ENCODE measurements around the gene GNA15. TPM values are rescaled to one million over a fixed set of nuclear protein-coding genes. Genes with fewer than 3 reads are reported as not detected.

Gene GNA15
- total RNA-seq, 1 experiment from 2014 or later: not detected

GRCh38 chr19:3163230-3163886 lies 27.5 kb downstream of the GNA15 start:
- intact Hi-C loops (cut with micrococcal nuclease; ENCODE audit: unreplicated experiment): loop anchor here (1.0 kb wide), 2 partner anchors 34 to 201 kb away; no protein-coding TSS in a partner anchor
- Histone ChIP-seq H3K4me1 (no peaks in the 10 kb centered on the region), H3K9me3 (no peaks in the 10 kb centered on the region), H3K36me3 (ENCODE audit: control insufficient read depth, insufficient read depth, low read length) (no peaks in the 10 kb centered on the region), H3K27me3 (replicated peaks; ENCODE audit: control insufficient read depth, insufficient read depth, low read length) (no peaks in the 10 kb centered on the region), H3K4me3 (ENCODE audit: low read depth, low read length) (peak overlapping the region; percentile 17; the same call in 1 of the 2 replicates)
- H3K4me3 Mint-ChIP-seq (ENCODE audit: unreplicated experiment): peak overlapping the region; percentile 22
- no peaks in the 10 kb centered on the region for H3K4me1 Mint-ChIP-seq (ENCODE audit: low read depth, unreplicated experiment)
- ChIA-PET POLR2A (no interaction called here), CTCF (interaction anchor here (0.6 to 1.2 kb wide), 5 partner anchors 34 to 213 kb away, joined by 3 to 8 read pairs (median 4); no protein-coding TSS in a partner anchor)
- TF ChIP-seq CTCF (IDR thresholded peaks at IDR 0.05; ENCODE audit: insufficient read depth in 1 of 2, low read depth in 1 of 2, low read length in 1 of 2, severe bottlenecking in 1 of 2, unreplicated experiment in 1 of 2): peak; percentile 83 to 93
- no peak overlapping the region for H3K27ac Mint-ChIP-seq (ENCODE audit: unreplicated experiment)
- H3K27me3 Mint-ChIP-seq (ENCODE audit: insufficient read depth, unreplicated experiment): no peaks in the 10 kb centered on the region
- H3K9me3 Mint-ChIP-seq (ENCODE audit: unreplicated experiment): peaks cover 9% of the 10 kb centered on the region
- no TSS peak for BruUV-seq (replicated peaks)
- H3K36me3 Mint-ChIP-seq (ENCODE audit: insufficient read depth, unreplicated experiment): no peaks in the 10 kb centered on the region
- DNase-seq: peak; percentile 62 to 75

- Histone ChIP-seq H3K36me3 (ENCODE audit: control insufficient read depth, insufficient read depth, low read length) (no peaks in the 10 kb centered on the region), H3K27me3 (replicated peaks; ENCODE audit: control insufficient read depth, insufficient read depth, low read length) (no peaks in the 10 kb centered on the region), H3K4me3 (ENCODE audit: low read depth, low read length) (no peak overlapping the region), H3K9me3 (no peaks in the 10 kb centered on the region), H3K4me1 (no peaks in the 10 kb centered on the region)
- Mint-ChIP-seq H3K4me1 (ENCODE audit: low read depth, unreplicated experiment) (no peaks in the 10 kb centered on the region), H3K9me3 (ENCODE audit: unreplicated experiment) (peaks cover 9% of the 10 kb centered on the region), H3K27me3 (ENCODE audit: insufficient read depth, unreplicated experiment) (no peaks in the 10 kb centered on the region), H3K36me3 (ENCODE audit: insufficient read depth, unreplicated experiment) (no peaks in the 10 kb centered on the region), H3K27ac (ENCODE audit: unreplicated experiment) (no peak overlapping the region), H3K4me3 (ENCODE audit: unreplicated experiment) (no peak overlapping the region)
- no peak for TF ChIP-seq CTCF (IDR thresholded peaks at IDR 0.05; ENCODE audit: insufficient read depth in 1 of 2, low read depth in 1 of 2, low read length in 1 of 2, severe bottlenecking in 1 of 2, unreplicated experiment in 1 of 2)
- no TSS peak for BruUV-seq (replicated peaks)
- ChIA-PET CTCF (interaction anchor here (0.6 to 1.2 kb wide), 4 partner anchors 35 to 214 kb away, joined by 3 to 8 read pairs (median 4); no protein-coding TSS in a partner anchor), POLR2A (no interaction called here)
- intact Hi-C loops (cut with micrococcal nuclease; ENCODE audit: unreplicated experiment): loop anchor here (1.0 kb wide), 2 partner anchors 35 to 202 kb away; no protein-coding TSS in a partner anchor
- DNase-seq: no peak
These were observed 28.1 kb downstream of the GNA15 start for GRCh38 chr19:3163943-3164342.

GRCh38 chr19:3167533-3168272 lies 31.9 kb downstream of the GNA15 start:
- no peaks in the 10 kb centered on the region for H3K27me3 Mint-ChIP-seq (ENCODE audit: insufficient read depth, unreplicated experiment)
- no peak overlapping the region for H3K27ac Mint-ChIP-seq (ENCODE audit: unreplicated experiment)
- no peaks in the 10 kb centered on the region for H3K9me3 ChIP-seq
- H3K4me3 ChIP-seq (ENCODE audit: low read depth, low read length): no peak overlapping the region
- no peaks in the 10 kb centered on the region for H3K36me3 ChIP-seq (ENCODE audit: control insufficient read depth, insufficient read depth, low read length)
- CTCF ChIA-PET: no interaction called here
- DNase-seq: no peak
- no peak for TF ChIP-seq CTCF (IDR thresholded peaks at IDR 0.05; ENCODE audit: insufficient read depth in 1 of 2, low read depth in 1 of 2, low read length in 1 of 2, severe bottlenecking in 1 of 2, unreplicated experiment in 1 of 2)
- H3K36me3 Mint-ChIP-seq (ENCODE audit: insufficient read depth, unreplicated experiment): peaks cover 5% of the 10 kb centered on the region
- no peaks in the 10 kb centered on the region for H3K4me1 ChIP-seq
- no peak overlapping the region for H3K4me3 Mint-ChIP-seq (ENCODE audit: unreplicated experiment)
- H3K27me3 ChIP-seq (replicated peaks; ENCODE audit: control insufficient read depth, insufficient read depth, low read length): no peaks in the 10 kb centered on the region
- no TSS peak for BruUV-seq (replicated peaks)
- intact Hi-C loops (cut with micrococcal nuclease; ENCODE audit: unreplicated experiment): no loop called here
- H3K4me1 Mint-ChIP-seq (ENCODE audit: low read depth, unreplicated experiment): no peaks in the 10 kb centered on the region
- H3K9me3 Mint-ChIP-seq (ENCODE audit: unreplicated experiment): no peaks in the 10 kb centered on the region
- POLR2A ChIA-PET: no interaction called here

Measured in Caco-2 (cell line).